ENCODE measurements around the gene FCER2. TPM values are rescaled to one million over a fixed set of nuclear protein-coding genes. Genes with fewer than 3 reads are reported as not detected.

FCER2 gene
- total and polyA plus RNA-seq, 7 donors, result 0.06 to 0.54 (median 0.22) TPM; not detected in 3

DNA sequence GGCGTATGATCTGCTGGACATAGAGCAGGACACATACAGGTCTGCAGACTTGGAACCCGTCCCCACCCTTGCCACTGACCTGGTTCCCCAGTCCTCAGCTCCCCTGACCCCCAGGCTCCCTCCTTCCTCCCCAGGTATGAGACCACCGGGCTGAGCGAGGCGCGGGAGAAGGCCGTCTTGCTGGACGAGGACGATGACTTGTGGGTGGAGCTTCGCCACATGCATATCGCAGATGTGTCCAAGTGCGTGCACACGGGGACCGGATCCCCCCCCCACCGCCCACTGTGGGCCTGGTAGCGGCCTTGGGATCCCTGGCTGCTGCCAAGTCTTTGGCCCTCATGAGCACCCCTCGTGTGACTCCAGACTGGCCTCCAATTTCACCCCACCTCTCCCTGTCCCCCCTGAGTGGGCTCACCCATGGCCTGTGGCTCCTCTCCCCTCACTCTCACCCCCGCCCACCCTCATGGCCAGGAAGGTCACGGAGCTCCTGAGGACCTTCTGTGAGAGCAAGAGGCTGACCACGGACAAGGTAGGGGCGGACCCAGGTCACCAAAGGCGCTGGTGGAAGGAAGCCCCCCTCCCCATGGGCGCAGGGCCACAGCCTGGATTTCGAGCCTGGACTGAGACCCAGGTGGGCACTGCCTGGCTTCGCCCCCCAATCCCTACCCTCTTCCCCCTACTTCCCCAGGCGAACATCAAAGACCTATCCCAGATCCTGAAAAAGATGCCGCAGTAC is 59.5 kb downstream of the FCER2 start:
- WGBS, 3 donors, result 81 to 84% (median 82%) methylated on average over 22 to 27 of the region's 27 CpGs
- Histone ChIP-seq H3K4me1 (no peaks in the 10 kb centered on the region), H3K27ac (no peak overlapping the region), H3K27me3 (ENCODE audit: insufficient read depth in 3 of 3, low read length in 2 of 3) (peaks cover 0 to 22% (median 3%) of the 10 kb centered on the region in 3 donors), H3K36me3 (ENCODE audit: insufficient read depth in 1 of 2, low read depth in 1 of 2) (no peaks in the 10 kb centered on the region), H3K9me3 (no peaks in the 10 kb centered on the region), H3K4me3 (no peak overlapping the region)
- TF ChIP-seq, protein P1, sequence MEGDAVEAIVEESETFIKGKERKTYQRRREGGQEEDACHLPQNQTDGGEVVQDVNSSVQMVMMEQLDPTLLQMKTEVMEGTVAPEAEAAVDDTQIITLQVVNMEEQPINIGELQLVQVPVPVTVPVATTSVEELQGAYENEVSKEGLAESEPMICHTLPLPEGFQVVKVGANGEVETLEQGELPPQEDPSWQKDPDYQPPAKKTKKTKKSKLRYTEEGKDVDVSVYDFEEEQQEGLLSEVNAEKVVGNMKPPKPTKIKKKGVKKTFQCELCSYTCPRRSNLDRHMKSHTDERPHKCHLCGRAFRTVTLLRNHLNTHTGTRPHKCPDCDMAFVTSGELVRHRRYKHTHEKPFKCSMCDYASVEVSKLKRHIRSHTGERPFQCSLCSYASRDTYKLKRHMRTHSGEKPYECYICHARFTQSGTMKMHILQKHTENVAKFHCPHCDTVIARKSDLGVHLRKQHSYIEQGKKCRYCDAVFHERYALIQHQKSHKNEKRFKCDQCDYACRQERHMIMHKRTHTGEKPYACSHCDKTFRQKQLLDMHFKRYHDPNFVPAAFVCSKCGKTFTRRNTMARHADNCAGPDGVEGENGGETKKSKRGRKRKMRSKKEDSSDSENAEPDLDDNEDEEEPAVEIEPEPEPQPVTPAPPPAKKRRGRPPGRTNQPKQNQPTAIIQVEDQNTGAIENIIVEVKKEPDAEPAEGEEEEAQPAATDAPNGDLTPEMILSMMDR (IDR thresholded peaks at IDR 0.05), result no peak
- DNase-seq (no peak), ATAC-seq (no peak)
- intact Hi-C loops (cut with DNase I), result no loop called here

DNA sequence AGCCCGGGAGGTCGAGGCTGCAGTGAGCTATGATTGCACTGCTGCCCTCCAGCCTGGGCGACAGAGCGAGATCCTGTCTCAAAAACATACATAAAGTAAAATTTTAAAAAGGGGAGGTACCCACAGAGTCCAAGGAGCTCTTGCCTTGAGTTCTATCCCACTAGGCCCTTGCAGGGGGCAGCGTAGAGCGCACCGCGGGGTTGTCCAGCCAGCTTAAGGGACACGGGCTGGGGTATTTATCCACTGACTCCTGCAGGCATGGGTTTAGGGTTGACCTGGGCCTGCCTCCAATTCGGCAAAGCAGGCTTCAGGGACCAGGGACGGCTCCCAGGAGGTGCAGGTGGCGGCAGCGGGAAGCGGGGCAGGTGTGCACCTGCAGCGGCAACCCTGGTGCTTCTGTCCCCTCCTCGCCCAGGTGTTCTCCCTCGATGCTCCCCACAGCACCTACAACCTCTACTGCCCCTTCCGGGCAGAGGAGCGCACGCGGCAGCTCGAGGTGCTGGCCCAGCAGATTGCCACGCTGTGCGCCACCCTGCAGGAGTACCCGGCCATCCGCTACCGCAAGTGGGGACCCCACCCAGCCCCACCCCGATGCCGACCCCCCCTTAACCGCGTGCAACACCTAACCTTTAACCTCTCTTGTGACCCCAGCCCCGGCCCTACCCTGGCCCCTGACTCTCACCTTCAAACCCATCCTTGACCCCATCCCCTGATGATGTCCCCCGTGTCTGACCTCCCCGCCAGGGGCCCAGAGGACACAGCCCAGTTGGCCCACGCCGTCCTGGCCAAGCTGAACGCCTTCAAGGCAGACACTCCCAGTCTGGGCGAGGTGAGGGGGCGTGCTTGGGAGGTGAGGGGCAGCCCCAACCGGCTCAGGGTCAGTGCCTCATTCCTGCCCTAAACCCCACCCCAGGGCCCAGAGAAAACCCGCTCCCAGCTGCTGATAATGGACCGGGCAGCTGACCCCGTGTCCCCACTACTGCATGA is 60.3 kb downstream of the FCER2 start:
- DNase-seq (no peak), ATAC-seq (no peak)
- WGBS, 3 donors, result 78 to 80% (median 80%) methylated on average over 38 to 43 of the region's 43 CpGs
- H3K36me3 ChIP-seq (ENCODE audit: insufficient read depth in 1 of 2, low read depth in 1 of 2), result no peaks in the 10 kb centered on the region
- intact Hi-C loops (cut with DNase I), result no loop called here
- peaks cover 0 to 30% (median 3%) of the 10 kb centered on the region in 3 donors for H3K27me3 ChIP-seq (ENCODE audit: insufficient read depth in 3 of 3, low read length in 2 of 3)
- H3K27ac ChIP-seq, result no peak overlapping the region
- no peak overlapping the region for H3K4me3 ChIP-seq
- TF ChIP-seq, protein P1 (IDR thresholded peaks at IDR 0.05), result no peak
- no peaks in the 10 kb centered on the region for H3K9me3 ChIP-seq
- no peaks in the 10 kb centered on the region for H3K4me1 ChIP-seq

DNA sequence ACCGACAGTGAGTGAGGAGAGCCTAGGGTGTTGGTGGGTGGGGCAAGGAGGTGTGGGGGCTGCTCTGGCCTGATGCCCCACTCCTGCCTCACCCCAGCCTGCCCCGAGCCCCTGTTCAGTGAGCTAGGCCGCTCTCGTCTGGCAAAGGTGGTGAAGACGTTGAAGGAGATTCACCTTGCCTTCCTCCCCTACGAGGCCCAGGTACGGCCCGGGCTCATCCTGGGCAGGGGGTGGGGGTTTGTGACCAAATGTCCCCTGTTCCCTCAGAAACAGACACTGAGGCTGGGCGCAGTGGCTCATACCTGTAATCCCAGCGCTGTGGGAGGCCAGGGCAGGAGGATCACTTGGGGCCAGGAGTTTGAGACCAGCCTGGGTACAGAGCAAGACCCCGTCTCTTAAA is 61.1 kb downstream of the FCER2 start:
- H3K27me3 ChIP-seq (ENCODE audit: insufficient read depth in 3 of 3, low read length in 2 of 3), result peaks cover 0 to 36% (median 8%) of the 10 kb centered on the region in 3 donors
- WGBS, 3 donors, result 87 to 93% (median 89%) methylated on average over 10 to 11 of the region's 11 CpGs
- intact Hi-C loops (cut with DNase I), result no loop called here
- H3K4me3 ChIP-seq, result no peak overlapping the region
- H3K4me1 ChIP-seq, result no peaks in the 10 kb centered on the region
- no peaks in the 10 kb centered on the region for H3K36me3 ChIP-seq (ENCODE audit: insufficient read depth in 1 of 2, low read depth in 1 of 2)
- H3K9me3 ChIP-seq, result no peaks in the 10 kb centered on the region
- no peak overlapping the region for H3K27ac ChIP-seq
- DNase-seq (no peak), ATAC-seq (no peak)
- TF ChIP-seq, protein P1 (IDR thresholded peaks at IDR 0.05), result no peak

DNA sequence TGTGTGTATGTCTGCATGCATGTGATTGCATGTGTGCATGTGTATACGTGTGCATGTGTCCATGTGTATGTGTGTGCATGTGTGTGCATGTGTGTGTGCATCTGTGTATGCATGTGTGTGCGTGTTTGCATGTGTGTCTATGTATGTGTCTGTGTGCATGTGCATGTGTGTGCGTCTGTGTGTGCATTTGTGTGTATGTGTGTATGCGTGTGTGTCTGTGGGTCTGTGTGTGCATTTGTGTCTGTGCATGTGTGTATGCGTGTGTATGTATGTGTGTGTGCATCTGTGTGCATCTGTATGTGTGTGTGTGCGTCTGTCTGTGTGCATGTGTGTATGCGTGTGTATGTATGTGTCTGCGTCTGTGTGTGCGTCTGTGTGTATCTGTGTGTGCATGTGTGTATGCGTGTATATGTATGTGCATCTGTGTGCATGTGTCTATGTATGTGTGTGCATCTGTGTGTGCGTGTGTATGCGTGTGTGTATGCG is 62.0 kb downstream of the FCER2 start:
- ATAC-seq (no peak), DNase-seq (no peak)

More for the DNA sequence above, 62.0 kb downstream of the FCER2 start:
- Histone ChIP-seq H3K36me3 (ENCODE audit: insufficient read depth in 1 of 2, low read depth in 1 of 2) (no peaks in the 10 kb centered on the region), H3K9me3 (no peaks in the 10 kb centered on the region), H3K4me3 (no peak overlapping the region), H3K27me3 (ENCODE audit: insufficient read depth in 3 of 3, low read length in 2 of 3) (peaks cover 0 to 36% (median 10%) of the 10 kb centered on the region in 3 donors), H3K27ac (no peak overlapping the region), H3K4me1 (no peaks in the 10 kb centered on the region)
- WGBS, 3 donors, result 95 to 96% (median 95%) methylated on average over 13 of the region's 13 CpGs
- TF ChIP-seq, protein P1 (IDR thresholded peaks at IDR 0.05), result no peak
- intact Hi-C loops (cut with DNase I), result no loop called here

All from psoas muscle (tissue), 8 donors.